CD4-positive, alpha-beta T cell (primary cell): Measurements from ENCODE around the gene RRAD. TPM values are rescaled to one million over a fixed set of nuclear protein-coding genes. Genes with fewer than 3 reads are reported as not detected.

Source experiments
- ATAC-seq: fragments of 200-7000 bp; cut with Tn5 transposase; one replicate; pipeline ENCODE4 v1.10.0; 2022; ENCODE audit warnings: mild to moderate bottlenecking; ENCODE audit not compliant: poor library complexity
- CTCF ChIA-PET: fragments of 350-600 bp; sonication (Branson Sonifier 250); formaldehyde crosslinking; loops from one replicate; lab custom pipeline; 2021; ENCODE audit warnings: antibody characterized with exemption, inconsistent platforms; lab: Charles Lee
- POLR2A ChIA-PET: fragments of 350-600 bp; sonication (Branson Sonifier 250); formaldehyde crosslinking; loops from one replicate; lab custom pipeline; 2021; ENCODE audit warnings: antibody characterized with exemption, inconsistent platforms; lab: Charles Lee
- DNase-seq, 14 experiments: peaks; one replicate each; pipeline ENCODE4 v3.0.0-alpha.2; 2013 to 2020; ENCODE audit warnings: mixed read lengths in 2 of 14
- H3K27ac ChIP-seq, 2 donors: one replicate each; pipeline versions ENCODE4 v1.5.1 to v1.7.0; 2013; ENCODE audit warnings: low read length in 2 of 2, low read depth in 1 of 2, mild to moderate bottlenecking in 1 of 2
- H3K27me3 ChIP-seq, 2 experiments: 1 replicate in 1 of 2; 2 replicates in 1 of 2; pipeline versions ENCODE4 v1.6.1 to v1.7.0; 2013; ENCODE audit warnings: low read length in 2 of 2, control low read depth in 1 of 2, mild to moderate bottlenecking in 1 of 2, moderate library complexity in 1 of 2; ENCODE audit not compliant: insufficient read depth in 2 of 2, control insufficient read depth in 1 of 2
- H3K36me3 ChIP-seq: one replicate; pipeline ENCODE4 v1.6.1; 2013; ENCODE audit warnings: low read length, control low read depth; ENCODE audit not compliant: insufficient read depth
- H3K4me1 ChIP-seq: one replicate; pipeline ENCODE4 v1.6.1; 2013; ENCODE audit warnings: low read length, control low read depth; ENCODE audit not compliant: insufficient read depth
- H3K4me3 ChIP-seq: one replicate; pipeline ENCODE4 v1.5.1; 2013; ENCODE audit warnings: mild to moderate bottlenecking, low read length, moderate library complexity
- H3K9me3 ChIP-seq, 2 experiments: 1 replicate in 1 of 2; 2 replicates in 1 of 2; pipeline versions ENCODE4 v1.6.1 to v1.7.0; 2013; ENCODE audit warnings: low read length in 2 of 2, mild to moderate bottlenecking in 2 of 2, control low read depth in 1 of 2, moderate library complexity in 1 of 2; ENCODE audit not compliant: control insufficient read depth in 1 of 2, insufficient read depth in 1 of 2
- H3K27ac Mint-ChIP-seq: one replicate; pipeline ENCODE4 v1.8.0; 2020; ENCODE audit warnings: mixed read lengths
- H3K27me3 Mint-ChIP-seq: one replicate; pipeline ENCODE4 v1.8.0; 2021; ENCODE audit warnings: mixed read lengths
- H3K36me3 Mint-ChIP-seq: one replicate; pipeline ENCODE4 v1.8.0; 2021; ENCODE audit warnings: low read depth, mixed read lengths
- H3K4me1 Mint-ChIP-seq: one replicate; pipeline ENCODE4 v1.8.0; 2021; ENCODE audit warnings: low read depth, mixed read lengths
- H3K4me3 Mint-ChIP-seq: one replicate; pipeline ENCODE4 v1.8.0; 2020; ENCODE audit warnings: mild to moderate bottlenecking, mixed read lengths
- H3K9me3 Mint-ChIP-seq: one replicate; pipeline ENCODE4 v1.8.0; 2020; ENCODE audit warnings: mixed read lengths
- CTCF ChIP-seq: fragments of 200-600 bp; IDR thresholded peaks from one replicate; pipeline ENCODE4 v1.8.0; 2022; ENCODE audit warnings: antibody characterized with exemption, mild to moderate bottlenecking
- intact Hi-C, 2 experiments: fragments of 100-400 bp; cut with DNase I in 1 of 2; cut with micrococcal nuclease in 1 of 2; formaldehyde crosslinking; loops; one replicate each; pipeline versions ENCODE4 v1.15.1 to v1.9.0; 2023 to 2025; cut with DNase I, micrococcal nuclease
- total RNA-seq, 174 experiments: library from RNA in 2 of 174; stranded (reverse) in 2 of 174; gene quantifications; one replicate each; pipeline ENCODE4 v1.2.3 and lab custom pipeline; 2021 to 2026

Gene RRAD
- total RNA-seq, 2 experiments from 2014 or later: 0.28 to 0.49 TPM

- H3K36me3 Mint-ChIP-seq: no peaks in the 10 kb centered on the region
Observed at GRCh38 chr16:66924527-66925321, 611 bp downstream of the RRAD start.

GRCh38 chr16:66923866-66924265 lies 1.5 kb downstream of the RRAD start:
- no peak overlapping the region for H3K27ac Mint-ChIP-seq
- H3K9me3 Mint-ChIP-seq: no peaks in the 10 kb centered on the region
- peaks cover 32 to 43% of the 10 kb centered on the region in 2 experiments for H3K27me3 ChIP-seq
- ChIA-PET CTCF (no interaction called here), POLR2A (interaction anchor here (0.9 kb wide), 1 partner anchor 10 kb away, joined by 3 read pairs; the partner anchor contains the start of gene CIAO2B)
- no peak overlapping the region for H3K4me3 ChIP-seq
- H3K36me3 ChIP-seq: no peaks in the 10 kb centered on the region
- no peak overlapping the region for H3K4me3 Mint-ChIP-seq
- no peak overlapping the region for H3K27ac ChIP-seq
- no peak for TF ChIP-seq CTCF
- intact Hi-C loops: no loop called here
- H3K9me3 ChIP-seq: peaks cover 0 to 11% of the 10 kb centered on the region in 2 experiments
- DNase-seq (no peak), ATAC-seq (no peak)
- peaks cover 7% of the 10 kb centered on the region for H3K4me1 Mint-ChIP-seq
- H3K4me1 ChIP-seq: peaks cover 16% of the 10 kb centered on the region
- no peaks in the 10 kb centered on the region for H3K36me3 Mint-ChIP-seq
- peaks cover 61% of the 10 kb centered on the region for H3K27me3 Mint-ChIP-seq

More at GRCh38 chr16:66924527-66925321, 611 bp downstream of the RRAD start:
- H3K9me3 ChIP-seq: peaks cover 0 to 11% of the 10 kb centered on the region in 2 experiments
- TF ChIP-seq CTCF: peak; percentile 23
- H3K4me3 ChIP-seq: no peak overlapping the region
- no peak overlapping the region for H3K27ac ChIP-seq
- peaks cover 16% of the 10 kb centered on the region for H3K4me1 ChIP-seq
- no peaks in the 10 kb centered on the region for H3K9me3 Mint-ChIP-seq
- ChIA-PET POLR2A (interaction anchor here (0.9 kb wide), 1 partner anchor 9 kb away, joined by 3 read pairs; the partner anchor contains the start of gene CIAO2B), CTCF (interaction anchor here (0.7 to 1.8 kb wide), 2 partner anchors 30 to 52 kb away, joined by 3 to 4 read pairs; no protein-coding TSS in a partner anchor)
- intact Hi-C loops: no loop called here
- peaks cover 56% of the 10 kb centered on the region for H3K27me3 Mint-ChIP-seq
- peaks cover 28 to 43% of the 10 kb centered on the region in 2 experiments for H3K27me3 ChIP-seq
- DNase-seq: peak in 7 of 14 experiments; percentile 19 to 69 (median 43)
- peaks cover 7% of the 10 kb centered on the region for H3K4me1 Mint-ChIP-seq
- peak; percentile 78 for ATAC-seq
- H3K36me3 ChIP-seq: no peaks in the 10 kb centered on the region
- no peak overlapping the region for H3K4me3 Mint-ChIP-seq
- H3K27ac Mint-ChIP-seq: no peak overlapping the region

GRCh38 chr16:66923247-66923731 lies 2.0 kb downstream of the RRAD start:
- intact Hi-C loops: no loop called here
- no peak overlapping the region for H3K27ac Mint-ChIP-seq

More at GRCh38 chr16:66923247-66923731, 2.0 kb downstream of the RRAD start:
- Histone ChIP-seq H3K27ac (no peak overlapping the region), H3K4me1 (peaks cover 16% of the 10 kb centered on the region), H3K27me3 (peaks cover 32 to 43% of the 10 kb centered on the region in 2 experiments), H3K36me3 (no peaks in the 10 kb centered on the region), H3K9me3 (peaks cover 0 to 11% of the 10 kb centered on the region in 2 experiments), H3K4me3 (no peak overlapping the region)
- H3K9me3 Mint-ChIP-seq: no peaks in the 10 kb centered on the region
- H3K27me3 Mint-ChIP-seq: peaks cover 61% of the 10 kb centered on the region
- ATAC-seq (no peak), DNase-seq (no peak)
- H3K4me1 Mint-ChIP-seq: peaks cover 7% of the 10 kb centered on the region
- no peak overlapping the region for H3K4me3 Mint-ChIP-seq
- ChIA-PET CTCF (no interaction called here), POLR2A (no interaction called here)
- no peaks in the 10 kb centered on the region for H3K36me3 Mint-ChIP-seq
- no peak for TF ChIP-seq CTCF
